Thyroid gland (tissue), 4 donors: ENCODE measurements around the gene ZNF408.

Experiments
- POLR2A ChIP-seq, 2 donors: fragments of 450-650 bp; IDR thresholded peaks; one replicate each; pipeline ENCODE4 v1.6.1; 2017; ENCODE audit warnings: antibody characterized with exemption in 2 of 2, mild to moderate bottlenecking in 2 of 2, moderate library complexity in 1 of 2
- TF ChIP-seq, protein P1 (sequence below), 6 experiments: fragments of 200-600 bp in 3 of 6; fragments of 450-650 bp in 3 of 6; sonication (generic) in 3 of 6; IDR thresholded peaks; one replicate each; pipeline ENCODE4 v1.5.1; 2016 to 2019; ENCODE audit warnings: antibody characterized with exemption in 6 of 6, mild to moderate bottlenecking in 2 of 6, inconsistent platforms in 1 of 6, moderate library complexity in 1 of 6

- TF ChIP-seq, protein P1, sequence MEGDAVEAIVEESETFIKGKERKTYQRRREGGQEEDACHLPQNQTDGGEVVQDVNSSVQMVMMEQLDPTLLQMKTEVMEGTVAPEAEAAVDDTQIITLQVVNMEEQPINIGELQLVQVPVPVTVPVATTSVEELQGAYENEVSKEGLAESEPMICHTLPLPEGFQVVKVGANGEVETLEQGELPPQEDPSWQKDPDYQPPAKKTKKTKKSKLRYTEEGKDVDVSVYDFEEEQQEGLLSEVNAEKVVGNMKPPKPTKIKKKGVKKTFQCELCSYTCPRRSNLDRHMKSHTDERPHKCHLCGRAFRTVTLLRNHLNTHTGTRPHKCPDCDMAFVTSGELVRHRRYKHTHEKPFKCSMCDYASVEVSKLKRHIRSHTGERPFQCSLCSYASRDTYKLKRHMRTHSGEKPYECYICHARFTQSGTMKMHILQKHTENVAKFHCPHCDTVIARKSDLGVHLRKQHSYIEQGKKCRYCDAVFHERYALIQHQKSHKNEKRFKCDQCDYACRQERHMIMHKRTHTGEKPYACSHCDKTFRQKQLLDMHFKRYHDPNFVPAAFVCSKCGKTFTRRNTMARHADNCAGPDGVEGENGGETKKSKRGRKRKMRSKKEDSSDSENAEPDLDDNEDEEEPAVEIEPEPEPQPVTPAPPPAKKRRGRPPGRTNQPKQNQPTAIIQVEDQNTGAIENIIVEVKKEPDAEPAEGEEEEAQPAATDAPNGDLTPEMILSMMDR (IDR thresholded peaks at IDR 0.05), result no peak
- no peak for TF ChIP-seq POLR2A (IDR thresholded peaks at IDR 0.05)
Observed at GRCh38 chr11:46705070-46705688, 4.3 kb downstream of the ZNF408 start.
